ENCODE data around the gene C2orf66.

The C2orf66 gene

GRCh38 chr2:196809260-196809659 is at the start of gene C2orf66:
TSS of gene C2orf66 (minus strand) at chr2:196809355. CDS start at chr2:196809336, 19 bp downstream.
- no peak for FAIRE-seq

GRCh38 chr2:196854629-196855028 is 45.5 kb upstream of the C2orf66 start:
- FAIRE-seq, result no peak
- DNase-seq (ENCODE audit: low spot score), result no peak

More at GRCh38 chr2:196809260-196809659, at the start of gene C2orf66:
- no peak for DNase-seq (ENCODE audit: low spot score)

- no peak for FAIRE-seq
- no peak for DNase-seq (ENCODE audit: low spot score)
Observed at GRCh38 chr2:196853301-196854087, 44.3 kb upstream of the C2orf66 start.

DNA sequence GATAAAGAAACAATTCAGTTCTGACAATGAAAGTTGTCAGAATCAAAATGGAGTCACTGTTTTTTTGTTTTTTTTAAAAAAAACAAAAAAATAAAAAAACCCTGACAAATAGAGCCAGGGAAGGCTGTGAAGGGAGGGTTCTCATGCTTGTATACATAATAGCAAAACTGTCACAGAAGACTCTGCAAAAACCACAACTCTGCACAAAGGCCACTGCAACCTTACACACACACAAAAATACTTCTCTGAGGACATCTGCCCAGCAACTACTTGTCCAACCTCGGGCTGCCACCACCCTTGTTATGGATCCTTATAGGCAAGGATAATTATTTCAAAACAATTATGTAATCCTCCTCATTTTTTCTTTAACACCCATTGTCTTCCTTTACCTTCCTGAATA is 41.9 kb upstream of the C2orf66 start:
- DNase-seq (ENCODE audit: low spot score), result no peak
- no peak for FAIRE-seq

GRCh38 chr2:196849895-196850294 is 40.7 kb upstream of the C2orf66 start:
- peak; percentile 17 for DNase-seq (ENCODE audit: low spot score)
- no peak for FAIRE-seq

DNA sequence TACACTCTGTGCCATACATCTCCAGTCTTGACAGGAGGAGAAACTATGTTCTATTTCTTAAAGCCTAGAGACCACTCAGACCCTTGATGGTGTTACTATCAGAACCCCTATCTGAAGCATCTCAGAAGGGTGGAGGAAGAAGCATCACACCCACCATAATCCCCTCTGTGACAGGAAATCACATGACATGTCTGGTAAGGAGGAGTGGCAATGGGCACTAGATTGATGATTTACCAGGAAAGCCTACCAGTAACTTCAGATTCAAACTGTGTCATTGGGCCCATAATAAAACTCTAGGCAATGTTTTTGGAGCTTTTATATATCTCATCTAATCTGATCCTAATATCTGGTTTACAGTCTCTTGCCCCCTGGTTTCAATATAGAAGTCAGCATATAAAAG is 37.1 kb upstream of the C2orf66 start:
- DNase-seq (ENCODE audit: low spot score) (no peak), FAIRE-seq (no peak)

- FAIRE-seq (no peak), DNase-seq (ENCODE audit: low spot score) (no peak)
Observed at GRCh38 chr2:196845371-196845770, 36.2 kb upstream of the C2orf66 start.

GRCh38 chr2:196840171-196840570 is 31.0 kb upstream of the C2orf66 start:
- DNase-seq (ENCODE audit: low spot score) (no peak), FAIRE-seq (no peak)

GRCh38 chr2:196839574-196839973 is 30.4 kb upstream of the C2orf66 start:
- no peak for FAIRE-seq
- DNase-seq (ENCODE audit: low spot score), result no peak

GRCh38 chr2:196836440-196836839 is 27.3 kb upstream of the C2orf66 start:
- no peak for FAIRE-seq
- DNase-seq (ENCODE audit: low spot score), result no peak

- FAIRE-seq, result no peak
- no peak for DNase-seq (ENCODE audit: low spot score)
Observed at GRCh38 chr2:196830701-196831100, 21.5 kb upstream of the C2orf66 start.

DNA sequence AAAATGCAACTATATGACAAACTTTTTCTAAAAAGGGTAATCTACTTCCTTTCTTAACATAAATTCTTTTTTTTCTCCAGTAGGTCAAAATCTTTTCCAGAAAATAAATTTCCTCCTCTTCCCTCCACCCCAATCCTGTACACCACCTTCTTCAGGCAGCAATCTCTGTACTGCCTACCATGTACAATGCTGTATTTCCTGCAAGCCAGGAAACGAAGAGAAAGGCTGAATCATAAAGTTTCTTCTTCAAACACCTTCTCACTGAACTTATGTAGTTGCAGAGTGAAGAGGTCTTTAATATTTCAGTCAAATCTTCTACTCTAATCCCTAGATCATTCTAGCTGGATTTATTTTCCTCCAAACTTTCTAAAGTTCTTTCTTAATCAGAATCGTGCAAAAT is 18.2 kb upstream of the C2orf66 start:
- DNase-seq (ENCODE audit: low spot score) (no peak), FAIRE-seq (no peak)

GRCh38 chr2:196823750-196824522 is 14.8 kb upstream of the C2orf66 start:
- peak; percentile 64 for DNase-seq (ENCODE audit: low spot score)
- peak; percentile 90 for FAIRE-seq

GRCh38 chr2:196821195-196821594 is 12.0 kb upstream of the C2orf66 start:
- DNase-seq (ENCODE audit: low spot score), result no peak
- FAIRE-seq, result no peak

- DNase-seq (ENCODE audit: low spot score) (no peak), FAIRE-seq (no peak)
Observed at GRCh38 chr2:196808083-196808665, 981 bp downstream of the C2orf66 start.

- FAIRE-seq (no peak), DNase-seq (ENCODE audit: low spot score) (no peak)
Observed at GRCh38 chr2:196804381-196804780, 4.8 kb downstream of the C2orf66 start.

DNA sequence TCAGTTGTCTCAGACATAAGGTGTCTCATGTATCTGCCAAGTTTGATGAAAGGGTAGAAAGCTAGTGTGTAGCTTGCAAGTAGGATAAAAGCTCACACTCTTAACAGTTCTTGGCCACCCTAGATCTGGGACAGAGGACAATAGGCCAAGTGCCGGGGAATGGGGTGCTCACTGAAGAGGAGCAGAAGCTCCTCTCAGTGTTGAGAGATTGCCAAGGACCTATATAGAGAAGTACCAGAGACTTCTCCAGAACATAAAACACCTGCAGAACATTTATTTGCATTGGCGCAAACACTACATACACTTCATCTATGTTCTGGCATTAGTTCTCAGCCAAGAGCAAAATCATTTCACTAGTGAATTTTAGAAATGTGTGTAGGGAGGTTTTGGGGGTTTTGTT is 6.8 kb downstream of the C2orf66 start:
- FAIRE-seq (no peak), DNase-seq (ENCODE audit: low spot score) (no peak)

DNA sequence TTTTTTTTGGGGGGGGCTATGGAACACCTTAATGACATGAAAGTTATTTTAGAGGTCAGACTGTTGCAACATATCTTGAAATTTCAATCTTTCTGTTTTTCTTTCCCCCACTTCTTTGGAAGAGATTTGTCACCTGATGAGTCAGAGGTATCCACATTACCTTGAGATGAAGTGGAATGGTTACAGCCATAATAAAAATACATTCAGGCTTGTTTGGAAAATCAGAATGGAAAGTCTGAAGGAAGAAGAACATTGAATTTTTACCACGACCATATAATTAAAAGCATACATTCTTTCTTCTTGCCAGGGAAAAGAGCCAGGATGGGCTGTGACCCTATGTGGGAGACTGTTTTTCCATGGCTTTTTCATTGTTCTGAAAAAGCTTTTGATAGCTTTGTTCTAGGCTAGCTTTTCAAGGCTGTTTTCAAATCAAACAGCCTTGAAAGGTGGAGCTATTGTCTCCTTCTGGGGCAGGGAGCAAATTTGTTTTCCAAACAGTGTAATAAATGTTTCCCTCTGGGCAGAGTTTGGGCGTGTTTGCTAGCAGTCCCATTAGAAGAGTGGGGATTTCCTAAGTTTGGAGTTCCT is 7.4 kb downstream of the C2orf66 start:
- DNase-seq (ENCODE audit: low spot score), result no peak
- FAIRE-seq, result no peak

- FAIRE-seq (no peak), DNase-seq (ENCODE audit: low spot score) (no peak)
Observed at GRCh38 chr2:196798980-196799379, 10.2 kb downstream of the C2orf66 start.

DNA sequence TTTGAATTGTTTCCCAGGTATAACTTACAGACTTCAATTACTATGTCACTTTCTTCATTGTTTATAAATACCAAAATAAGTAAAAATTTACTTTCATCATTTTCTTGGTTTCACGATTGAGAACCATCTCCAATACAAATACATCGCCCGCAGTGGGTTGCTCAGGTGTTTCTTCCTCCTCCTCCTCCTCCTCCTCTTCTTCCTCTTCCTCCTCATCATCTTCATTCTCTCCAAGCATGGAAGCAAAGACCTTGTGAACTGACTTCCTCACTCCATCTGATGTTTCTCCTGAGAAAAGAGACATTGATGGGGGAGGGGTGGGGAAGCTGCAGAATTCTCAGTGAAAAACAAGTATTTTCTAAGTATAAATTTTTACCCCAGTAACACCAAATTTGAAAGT is 16.3 kb downstream of the C2orf66 start:
- FAIRE-seq (no peak), DNase-seq (ENCODE audit: low spot score) (no peak)

DNA sequence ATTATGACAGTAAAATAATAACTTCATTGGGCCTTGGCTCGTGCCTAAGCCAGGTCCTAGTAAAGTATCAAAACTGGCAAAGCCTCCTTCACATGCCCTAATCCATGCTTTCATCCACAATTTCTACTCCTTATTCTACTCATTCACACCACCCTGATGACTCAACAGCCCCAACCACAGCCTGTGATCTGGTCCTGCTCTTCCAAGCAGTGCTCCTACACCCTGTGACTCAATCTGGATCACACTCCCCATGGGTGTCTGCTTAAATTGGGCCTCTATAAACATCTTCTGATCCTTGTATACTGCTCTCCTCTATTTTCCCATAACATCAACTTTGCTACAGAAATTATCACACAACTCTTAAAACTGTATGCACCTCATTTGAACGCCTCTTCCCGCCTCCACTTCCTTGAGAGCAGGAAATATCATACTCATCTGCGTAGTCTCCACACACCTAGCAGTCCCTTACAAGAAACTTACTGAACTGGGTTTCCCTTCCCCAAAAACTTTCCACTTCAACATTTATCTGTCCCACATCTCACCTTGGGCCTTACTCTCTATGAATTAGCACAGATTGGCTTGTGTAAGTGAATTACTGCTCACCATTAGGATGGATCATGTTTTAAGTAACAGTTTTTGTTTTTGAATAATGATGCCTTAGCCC is 25.6 kb downstream of the C2orf66 start:
- DNase-seq (ENCODE audit: low spot score), result peak; percentile 23
- peak; percentile 67 for FAIRE-seq

Measured in RCC 7860 (cell line).